Muscle of back (tissue), 10 donors: Measurements from ENCODE around the gene TLE7. TPM values are rescaled to one million over a fixed set of nuclear protein-coding genes. Genes with fewer than 3 reads are reported as not detected.

Experiments
- polyA plus RNA-seq, 10 donors: library from polyadenylated mRNA; unstranded; fragments of 120-200 nt; gene quantifications; one replicate each; pipeline ENCODE4 v1.2.1, GENCODE V29; 2013; ENCODE audit not compliant: insufficient read length in 10 of 10

TLE7 gene
- polyA plus RNA-seq, 10 donors, result not detected

Other genes with a start within 250 kb of the TLE7 start
- gene HYDIN, start 211.3 kb downstream of the TLE7 start, polyA plus RNA-seq, result 1 to 10 TPM in 9 of 10 donors, under 1 TPM in 1; 0.60 to 4.9 (median 1.6) TPM
- 10 to 100 TPM; 17.4 to 32.7 (median 23.5) TPM for gene CMTR2, start 152.7 kb downstream of the TLE7 start, polyA plus RNA-seq
- 1 to 10 TPM in 6 of 10 donors, under 1 TPM in 4; 0.46 to 3.1 (median 1.1) TPM for gene CALB2, start 83.3 kb downstream of the TLE7 start, polyA plus RNA-seq
- 10 to 100 TPM in 7 of 10 donors, 1 to 10 TPM in 3; 9.1 to 14.0 (median 10.6) TPM for gene ZNF23, start 20.2 kb upstream of the TLE7 start, polyA plus RNA-seq
- gene ZNF19, start 47.3 kb upstream of the TLE7 start, polyA plus RNA-seq, result 1 to 10 TPM; 1.7 to 3.5 (median 2.5) TPM
- under 1 TPM in 2 of 10 donors, not detected in 8; 0.08 to 0.09 TPM for gene CHST4, start 84.4 kb upstream of the TLE7 start, polyA plus RNA-seq
- under 1 TPM in 1 of 10 donors, not detected in 9; 0.05 TPM for gene TAT, start 135.0 kb upstream of the TLE7 start, polyA plus RNA-seq
- 1 to 10 TPM in 2 of 10 donors, under 1 TPM in 7, not detected in 1; 0.24 to 1.6 (median 0.40) TPM for gene MARVELD3, start 184.1 kb upstream of the TLE7 start, polyA plus RNA-seq